ENCODE results near the gene C1orf159. TPM values are rescaled to one million over a fixed set of nuclear protein-coding genes. Genes with fewer than 3 reads are reported as not detected.

C1orf159 gene
- total RNA-seq, 1 donor from 2014 or later = 11.4 TPM

DNA sequence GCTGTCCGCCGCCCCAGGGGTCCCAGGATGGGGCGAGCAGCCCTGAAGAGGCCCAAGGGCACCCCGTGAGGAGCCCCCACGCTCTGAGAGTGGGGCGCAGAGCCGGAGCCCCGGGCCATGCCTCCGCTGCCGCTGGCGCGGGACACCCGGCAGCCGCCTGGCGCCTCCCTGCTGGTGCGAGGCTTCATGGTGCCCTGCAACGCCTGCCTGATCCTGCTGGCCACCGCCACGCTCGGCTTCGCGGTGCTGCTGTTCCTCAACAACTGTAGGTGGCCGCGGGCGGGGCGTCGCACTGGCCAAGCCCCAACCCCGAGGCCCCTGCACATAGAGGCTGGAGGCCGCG is 81.5 kb downstream of the C1orf159 start:
- DNase-seq = no peak

DNA sequence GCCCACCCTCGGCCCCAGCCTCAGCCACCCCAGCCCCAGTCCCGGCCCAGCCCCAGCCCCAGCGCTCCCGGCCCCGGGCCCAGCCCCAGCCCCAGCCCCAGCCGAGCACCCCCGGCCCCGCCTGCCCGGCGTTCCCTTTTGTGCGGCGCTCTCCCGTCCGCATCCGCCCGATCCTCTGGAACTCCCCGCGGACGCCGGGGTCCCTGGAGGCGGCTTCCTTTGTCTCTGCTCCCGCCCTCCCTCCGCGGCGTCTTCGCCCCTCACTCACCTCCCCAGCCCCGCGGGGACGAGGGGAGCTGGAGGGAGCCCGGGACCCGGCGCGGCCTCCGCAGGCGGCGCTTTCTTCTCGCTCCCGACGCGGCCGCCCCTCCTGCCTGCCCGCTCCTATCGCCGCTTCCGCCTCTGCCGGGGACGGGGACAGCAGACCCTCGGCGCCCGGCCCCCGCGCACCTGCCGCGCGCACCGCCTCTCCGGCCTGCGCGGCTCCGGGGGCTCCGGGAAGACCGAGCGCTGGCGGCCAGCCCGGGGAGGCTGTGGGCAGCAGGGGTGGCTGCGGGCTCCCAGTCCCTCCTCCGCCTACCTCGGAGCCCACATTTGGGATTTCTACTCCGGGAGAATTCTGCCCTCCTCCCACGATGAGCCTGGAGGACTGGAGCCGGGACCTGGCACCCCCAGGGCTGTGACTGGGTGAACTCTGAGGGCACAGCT is 82.0 kb downstream of the C1orf159 start:
- no peak for DNase-seq

DNA sequence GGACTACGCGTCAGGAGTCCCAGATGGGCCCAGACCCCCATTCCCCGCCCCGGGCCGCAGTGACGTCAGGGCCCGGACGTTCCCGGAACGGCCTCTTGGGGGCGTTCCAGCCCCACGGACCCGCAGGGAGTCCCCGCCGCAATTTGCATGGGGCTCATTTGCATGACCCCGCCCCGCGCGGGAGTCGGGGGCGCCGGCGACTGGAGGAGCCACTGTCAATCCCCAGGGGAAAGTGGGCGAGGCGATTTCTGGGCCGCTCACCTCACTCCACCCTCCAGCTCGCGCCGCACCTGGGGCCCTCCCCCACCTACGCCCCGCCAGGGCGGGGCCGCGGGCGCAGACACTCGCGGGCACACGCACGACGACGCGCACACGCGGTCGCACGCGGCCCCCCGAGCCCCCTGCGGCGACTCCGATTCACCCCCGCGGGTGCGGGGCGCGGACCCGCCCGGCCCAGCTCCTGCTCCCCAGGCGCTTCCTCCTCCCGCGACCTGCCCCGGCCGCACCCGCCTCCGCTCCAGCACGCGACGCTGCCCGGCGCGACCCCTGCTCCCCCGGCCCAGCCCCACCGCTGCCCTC is 82.8 kb downstream of the C1orf159 start:
- peak; percentile 79 for DNase-seq

DNA sequence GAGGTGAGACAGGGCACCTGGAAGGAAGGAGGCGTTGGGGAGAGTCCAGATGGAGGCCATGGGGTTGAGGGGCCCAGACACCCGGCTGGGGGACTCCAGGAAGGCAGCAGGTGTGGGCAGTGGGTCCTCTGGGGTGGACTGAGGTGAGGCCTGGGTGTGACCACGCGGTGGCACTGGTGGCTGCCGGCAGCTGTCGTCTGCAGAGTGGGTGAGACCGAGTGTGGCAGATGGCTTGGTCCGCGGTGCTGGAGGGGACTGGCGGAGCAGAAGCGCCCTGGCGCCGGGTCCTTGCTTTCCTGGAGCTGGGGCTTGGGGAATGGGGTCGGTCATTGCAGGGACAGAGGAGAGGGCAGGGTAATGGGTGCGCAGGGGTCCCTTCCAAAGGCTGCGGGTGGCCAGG is 83.5 kb downstream of the C1orf159 start:
- no peak for DNase-seq

Other genes with a start within 250 kb of the C1orf159 start
- 0.19 and 0.68 TPM in 2 replicates for gene SAMD11, start 192.2 kb downstream of the C1orf159 start, total RNA-seq
- 70.5 and 98.0 TPM in 2 replicates for gene NOC2L, start 156.8 kb downstream of the C1orf159 start, total RNA-seq
- gene KLHL17, start 155.5 kb downstream of the C1orf159 start, total RNA-seq = 5.4 and 8.0 TPM in 2 replicates
- gene PLEKHN1, start 149.6 kb downstream of the C1orf159 start, total RNA-seq = 0.17 and 0.37 TPM in 2 replicates
- not detected in 2 replicates for gene PERM1, start 134.0 kb downstream of the C1orf159 start, total RNA-seq
- 49.6 and 76.9 TPM in 2 replicates for gene HES4, start 116.0 kb downstream of the C1orf159 start, total RNA-seq
- 75.4 and 122 TPM in 2 replicates for gene ISG15, start 102.6 kb downstream of the C1orf159 start, total RNA-seq
- gene AGRN, start 96.0 kb downstream of the C1orf159 start, total RNA-seq = 102 and 117 TPM in 2 replicates
- gene RNF223, start 41.8 kb downstream of the C1orf159 start, total RNA-seq = not detected in 2 replicates
- gene TTLL10, start 57.8 kb upstream of the C1orf159 start, total RNA-seq = not detected in 2 replicates
- gene TNFRSF18, start 90.5 kb upstream of the C1orf159 start, total RNA-seq = 1.0 TPM in 1 of 2 replicates, not detected in the other
- 1.8 and 4.8 TPM in 2 replicates for gene TNFRSF4, start 98.1 kb upstream of the C1orf159 start, total RNA-seq
- 122 and 160 TPM in 2 replicates for gene SDF4, start 115.9 kb upstream of the C1orf159 start, total RNA-seq
- gene B3GALT6, start 116.1 kb upstream of the C1orf159 start, total RNA-seq = 36.1 and 46.6 TPM in 2 replicates
- gene C1QTNF12, start 130.6 kb upstream of the C1orf159 start, total RNA-seq = 0.17 and 0.56 TPM in 2 replicates
- 57.3 and 62.1 TPM in 2 replicates for gene UBE2J2, start 157.8 kb upstream of the C1orf159 start, total RNA-seq
- gene SCNN1D, start 164.3 kb upstream of the C1orf159 start, total RNA-seq = 0.14 and 1.0 TPM in 2 replicates
- 16.8 and 30.6 TPM in 2 replicates for gene ACAP3, start 191.8 kb upstream of the C1orf159 start, total RNA-seq
- gene PUSL1, start 192.5 kb upstream of the C1orf159 start, total RNA-seq = 11.1 and 13.7 TPM in 2 replicates
- gene INTS11, start 208.6 kb upstream of the C1orf159 start, total RNA-seq = 52.8 and 77.5 TPM in 2 replicates
- gene CPTP, start 208.7 kb upstream of the C1orf159 start, total RNA-seq = 21.6 and 33.3 TPM in 2 replicates
- 0.28 and 0.85 TPM in 2 replicates for gene TAS1R3, start 215.2 kb upstream of the C1orf159 start, total RNA-seq
- gene DVL1, start 233.3 kb upstream of the C1orf159 start, total RNA-seq = 43.5 and 54.6 TPM in 2 replicates
- gene MXRA8, start 242.5 kb upstream of the C1orf159 start, total RNA-seq = 0.56 and 1.7 TPM in 2 replicates